Hematopoietic multipotent progenitor cell treated with erythropoietin and hydrocortisone succinate and interleukin-3 and kit ligand, for 4 days (in vitro differentiated cells): ENCODE results near the gene ULBP3.

Experiments
- DNase-seq: peaks from one replicate; pipeline ENCODE4 v3.0.0-alpha.2; 2015

Gene ULBP3

DNA sequence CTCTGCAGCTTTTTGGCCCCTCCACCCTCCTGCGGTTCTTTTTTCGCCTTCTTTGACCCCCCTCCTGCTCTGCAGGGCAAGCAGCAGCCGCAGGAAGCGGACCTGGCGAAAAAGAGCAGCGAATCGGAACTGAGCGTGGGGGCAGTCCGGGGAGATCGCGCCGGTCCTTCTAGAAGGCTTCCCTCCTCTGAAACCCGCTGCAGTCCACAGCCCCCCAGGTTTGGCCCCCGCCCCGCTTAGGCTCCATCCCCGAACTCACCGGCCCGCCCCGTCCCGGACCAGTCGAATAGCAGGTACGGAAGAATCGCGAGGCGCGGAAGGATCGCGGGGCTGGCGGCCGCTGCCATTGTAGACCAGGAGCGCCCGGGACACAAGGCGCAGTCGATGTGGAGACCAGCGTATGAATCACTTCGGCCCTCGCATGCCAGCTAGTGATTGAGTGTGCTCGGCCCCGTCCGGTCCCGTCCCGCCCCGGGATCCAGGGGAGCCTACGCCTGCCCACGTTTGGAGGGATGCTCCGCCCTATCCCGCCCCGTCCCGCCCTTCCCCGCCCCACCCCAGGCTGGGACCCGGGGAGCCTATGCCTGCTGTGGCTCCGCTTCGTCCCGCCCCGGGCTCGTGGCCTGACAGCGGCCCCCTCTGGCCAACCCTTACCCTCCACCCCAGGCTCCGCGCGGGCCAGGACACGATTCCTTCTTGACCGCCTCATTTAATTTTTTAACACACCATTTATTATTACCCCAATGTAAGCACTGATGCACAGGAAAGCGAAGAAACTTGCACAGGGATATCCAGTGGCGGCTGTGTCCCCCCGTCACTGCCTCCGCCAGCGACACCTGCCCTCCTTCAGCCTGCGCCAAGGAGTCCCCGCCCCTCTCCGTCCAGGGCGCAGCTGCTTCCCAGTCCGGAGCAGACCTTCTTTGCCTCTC, at the start of gene ULBP3:
TSS of gene ULBP3 (minus strand) at position 402 of the 929 bp plus-strand sequence. CDS start at position 347, 55 bp downstream.
- DNase-seq: peak; percentile 89

DNA sequence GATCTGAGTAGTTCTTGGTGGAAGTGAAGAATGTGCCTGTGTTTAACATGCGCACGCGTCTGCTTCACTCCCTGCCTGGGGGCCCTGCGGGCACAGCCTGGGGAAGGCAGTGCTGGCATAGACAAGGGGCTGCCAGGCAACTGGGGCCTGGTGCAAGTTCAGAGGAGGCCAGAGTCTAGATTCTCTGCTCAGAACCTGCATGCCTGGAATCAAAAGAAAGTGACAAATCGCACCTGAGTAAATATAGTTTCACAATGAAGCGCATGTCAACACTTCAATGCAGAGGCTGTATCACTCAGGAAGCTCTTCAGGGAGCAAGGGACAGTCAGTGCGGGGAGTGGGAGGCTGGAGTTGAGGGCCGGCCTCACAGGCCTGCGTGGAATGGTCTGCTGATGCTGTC, 49.7 kb upstream of the ULBP3 start:
- no peak for DNase-seq

DNA sequence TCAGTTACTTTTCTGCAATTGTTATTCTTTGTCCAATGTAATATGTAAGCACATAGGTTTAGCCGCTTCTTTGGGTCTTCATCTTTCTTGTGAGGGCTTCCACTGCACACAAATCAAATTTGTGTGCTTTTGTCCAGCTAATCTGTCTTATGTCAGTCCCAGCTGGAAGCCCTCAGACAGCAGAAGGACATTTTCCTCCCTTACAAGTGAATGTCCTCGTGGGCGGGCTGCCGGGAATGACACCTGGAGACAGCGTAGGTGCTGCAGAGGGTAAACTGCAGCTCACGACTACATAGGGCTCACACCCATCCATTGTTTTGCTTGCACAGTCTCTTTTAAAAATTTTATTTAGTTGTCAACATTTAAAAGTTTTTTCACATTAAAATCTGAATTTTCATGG, 49.3 kb upstream of the ULBP3 start:
- no peak for DNase-seq

DNA sequence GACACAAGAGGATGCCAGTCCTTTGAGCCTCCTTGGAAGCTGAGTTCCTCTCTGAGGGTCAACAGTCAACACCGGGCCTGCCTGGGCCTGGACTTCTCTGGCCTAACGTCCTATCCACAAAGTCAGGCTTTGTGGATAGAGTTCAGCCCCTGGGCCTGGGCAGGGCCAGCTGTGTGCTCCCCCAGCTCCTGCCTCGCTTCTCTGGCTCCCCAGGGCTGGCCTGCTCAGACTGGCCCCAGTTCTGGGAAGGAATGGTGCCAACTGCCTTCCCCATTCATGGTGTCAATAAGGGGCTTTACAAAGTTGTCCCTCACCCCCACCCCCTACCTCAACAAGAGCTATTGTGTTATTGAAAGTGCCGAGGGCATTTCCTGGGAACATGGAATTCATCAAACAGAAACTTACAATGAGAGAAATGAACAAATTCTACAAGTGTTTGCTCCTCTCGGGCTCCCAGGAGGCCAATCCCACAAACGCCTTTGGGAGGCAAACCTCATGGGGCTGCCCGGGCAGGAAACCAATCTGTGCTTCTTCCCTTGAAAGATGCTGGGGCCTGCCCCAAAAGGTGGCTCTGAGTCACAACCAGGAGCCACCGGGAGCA, 47.4 kb upstream of the ULBP3 start:
- DNase-seq: no peak

DNA sequence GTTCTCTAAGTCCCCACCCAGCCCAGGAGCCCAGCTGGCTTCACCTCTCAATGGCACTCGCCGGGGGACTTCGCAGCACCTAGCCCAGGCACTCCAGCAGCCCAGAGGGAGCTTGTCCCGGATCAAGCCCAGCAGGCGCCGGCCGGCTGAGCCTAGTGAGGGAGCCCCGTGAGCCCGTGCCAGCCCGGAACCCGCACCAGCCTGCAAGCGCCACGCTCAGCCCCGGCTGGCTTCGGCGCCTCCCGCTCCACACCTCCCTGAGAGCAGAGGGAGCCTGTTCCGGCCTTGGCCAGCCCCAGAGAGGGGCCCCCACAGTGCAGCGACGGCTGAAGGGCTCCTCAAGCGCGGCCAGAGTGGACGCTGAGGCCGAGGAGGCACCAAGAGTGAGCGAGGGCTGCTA, 46.8 kb upstream of the ULBP3 start:
- DNase-seq: no peak

DNA sequence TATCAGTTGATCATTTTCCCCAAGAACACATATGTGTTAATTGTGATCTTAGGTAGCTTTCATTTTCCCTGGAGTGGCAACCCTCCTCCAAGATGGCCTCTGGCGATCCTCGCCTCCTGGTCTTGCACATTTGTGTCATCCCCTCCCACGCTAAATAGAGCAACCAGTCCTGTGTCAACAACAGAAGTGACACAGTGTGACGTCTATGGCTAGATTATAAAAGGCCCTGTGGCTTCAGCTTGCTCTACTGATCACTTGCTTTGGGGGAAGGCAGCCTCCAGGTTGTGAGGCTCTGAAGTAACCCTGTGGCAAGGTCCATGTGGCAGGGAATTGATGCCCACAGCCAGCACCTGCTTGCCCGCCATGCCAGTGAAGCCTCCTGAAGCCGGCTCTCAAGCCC, 43.3 kb upstream of the ULBP3 start:
- DNase-seq: no peak

DNA sequence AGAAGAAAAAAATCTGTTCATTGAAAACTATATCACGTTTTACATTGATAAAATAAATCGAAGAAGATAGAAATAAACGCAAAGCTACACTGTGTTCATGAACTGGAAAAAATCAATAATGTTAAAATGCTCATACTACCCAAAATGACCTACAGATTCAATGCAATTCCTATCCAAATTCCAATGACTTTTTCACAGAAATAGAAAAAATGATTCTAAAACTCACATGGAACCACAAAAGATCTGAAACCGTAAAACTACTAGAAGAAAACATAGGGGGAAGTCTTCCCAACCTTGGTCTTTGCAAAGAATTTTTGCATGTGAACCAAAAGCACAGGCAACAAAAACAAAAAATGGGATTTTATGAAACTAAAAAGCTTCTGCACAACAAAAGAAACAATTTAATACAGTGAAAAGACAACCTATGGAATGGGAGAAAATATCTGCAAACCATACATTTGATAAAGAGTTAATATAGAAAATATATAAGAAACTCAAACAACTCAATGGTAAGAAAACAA, 33.9 kb upstream of the ULBP3 start:
- DNase-seq: no peak

DNA sequence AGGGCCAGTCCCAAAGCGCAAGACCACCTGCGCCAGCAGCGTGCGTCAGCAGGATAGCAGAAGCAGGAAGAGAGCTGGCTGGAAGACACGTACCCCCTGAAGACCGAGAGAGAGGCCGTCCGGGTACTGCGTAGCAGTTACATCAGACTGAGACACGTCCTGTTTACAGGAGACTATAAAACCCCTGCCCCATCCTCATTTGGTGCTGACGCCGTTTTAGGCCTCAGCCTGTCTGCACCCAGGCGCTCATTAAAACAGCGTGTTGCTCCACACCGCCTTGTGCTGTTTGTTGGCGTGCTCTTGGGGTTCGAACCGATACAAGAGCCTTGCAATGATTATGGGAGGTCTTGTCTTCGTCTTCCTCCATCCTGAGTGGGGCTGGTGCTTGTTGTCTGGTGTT, 31.8 kb upstream of the ULBP3 start:
- DNase-seq: no peak

DNA sequence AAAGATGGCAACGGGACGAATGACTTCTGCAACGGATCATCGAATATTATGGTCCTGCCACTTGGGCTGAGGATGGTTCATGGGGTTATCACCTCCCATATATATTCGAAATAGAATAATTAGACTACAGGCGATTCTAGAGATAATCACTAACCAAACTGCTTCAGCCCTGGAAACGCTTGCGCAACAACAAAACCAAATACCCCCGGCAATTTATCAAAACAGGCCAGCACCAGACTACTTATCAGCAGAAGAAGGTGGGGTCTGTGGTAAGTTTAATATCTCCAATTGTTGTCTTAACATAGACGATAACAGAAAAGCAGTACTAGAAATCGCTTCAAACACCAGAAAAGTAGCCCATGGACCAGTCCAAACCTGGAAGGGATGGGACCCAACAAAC, 31.0 kb upstream of the ULBP3 start:
- peak; percentile 70 for DNase-seq

DNA sequence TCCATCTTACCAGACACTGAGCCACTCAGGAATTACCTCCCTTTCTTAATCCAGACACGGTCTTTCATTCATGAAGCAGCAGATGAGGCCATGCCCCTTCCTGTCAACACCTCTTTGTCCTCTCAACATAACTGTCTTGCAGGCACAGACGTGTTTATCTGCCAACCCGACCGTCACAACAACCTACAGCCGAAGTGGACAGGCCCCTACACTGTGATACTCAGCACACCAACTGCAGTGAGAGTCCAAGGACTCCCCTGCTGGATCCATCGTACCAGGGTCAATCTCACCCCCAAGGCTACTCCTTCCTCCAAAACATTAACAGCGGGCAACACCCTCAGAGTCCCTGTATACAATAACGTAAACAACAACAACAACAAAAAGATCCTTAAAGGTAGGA, 30.6 kb upstream of the ULBP3 start:
- DNase-seq: no peak

DNA sequence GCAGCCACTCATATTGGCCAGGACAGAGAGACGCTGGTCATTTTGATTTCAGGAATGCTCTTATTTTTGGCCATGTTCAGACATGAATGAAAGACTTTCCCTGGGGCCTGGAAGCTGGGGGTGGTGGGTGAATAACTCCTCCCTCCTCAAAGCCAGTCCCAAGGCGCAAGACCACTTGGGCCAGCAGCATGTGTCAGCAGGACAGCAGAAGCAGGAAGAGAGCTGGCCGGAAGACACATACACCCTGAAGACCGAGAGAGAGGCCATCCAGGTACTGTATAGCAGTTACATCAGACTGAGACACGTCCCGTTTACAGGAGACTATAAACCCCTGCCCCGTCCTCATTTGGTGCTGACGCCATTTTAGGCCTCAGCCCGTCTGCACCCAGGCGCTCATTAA, 29.2 kb upstream of the ULBP3 start:
- no peak for DNase-seq

DNA sequence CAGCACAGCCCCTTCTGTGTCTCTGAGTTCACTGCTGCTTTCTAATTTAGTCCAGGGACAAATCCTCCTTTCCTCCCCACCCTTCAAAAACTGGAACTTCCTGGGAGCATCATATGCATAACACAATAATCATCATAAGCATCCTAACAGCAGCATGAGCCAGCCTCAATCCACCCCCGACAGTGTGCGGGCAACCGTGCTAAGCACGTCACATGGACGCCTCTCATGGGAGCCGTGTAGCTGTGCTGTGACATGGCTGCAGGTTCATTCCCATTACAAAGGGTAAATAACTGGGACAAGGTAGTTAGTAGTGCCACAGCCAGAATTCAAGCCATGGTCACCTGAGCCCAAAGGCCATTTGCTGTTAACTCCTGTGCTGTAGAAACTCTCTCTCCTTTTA, 24.5 kb upstream of the ULBP3 start:
- no peak for DNase-seq

DNA sequence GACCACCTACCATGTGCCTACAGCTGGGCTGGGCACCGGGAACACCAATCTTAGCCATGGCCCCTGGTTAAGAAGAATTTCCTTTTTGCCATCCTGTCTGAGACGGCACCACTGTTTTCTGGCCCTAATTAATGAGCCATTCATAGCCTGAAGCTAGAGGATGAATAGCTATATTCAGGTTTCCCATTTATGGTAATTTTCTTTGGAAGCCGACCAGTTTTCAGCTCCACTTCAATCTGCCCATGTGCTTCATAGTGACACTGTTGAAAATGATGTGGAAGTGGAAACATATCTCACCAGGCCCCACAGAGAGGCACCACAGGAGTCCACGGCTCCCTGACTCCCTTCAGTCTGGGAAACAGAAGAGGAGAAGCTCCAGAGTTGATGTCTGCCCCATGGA, 22.6 kb upstream of the ULBP3 start:
- DNase-seq: no peak

DNA sequence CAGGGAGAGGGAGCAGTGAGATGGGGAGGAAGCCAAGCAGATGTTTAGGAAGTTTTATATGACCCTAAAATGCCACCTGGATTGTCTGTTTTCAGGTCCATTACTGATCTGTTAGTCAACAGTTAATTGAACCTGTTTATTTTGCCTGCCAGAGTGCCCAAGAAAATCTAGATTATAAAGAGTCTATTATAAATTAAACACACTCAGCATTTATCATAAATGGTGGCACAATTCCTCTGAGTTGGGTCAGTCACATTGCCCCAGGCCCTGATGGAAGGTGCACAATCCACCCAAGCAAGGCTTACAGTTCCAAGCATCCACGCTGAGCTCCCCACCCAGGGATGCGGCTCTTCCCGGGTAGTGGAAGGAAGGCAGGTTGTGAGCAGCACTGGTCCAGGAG, 21.4 kb upstream of the ULBP3 start:
- no peak for DNase-seq

DNA sequence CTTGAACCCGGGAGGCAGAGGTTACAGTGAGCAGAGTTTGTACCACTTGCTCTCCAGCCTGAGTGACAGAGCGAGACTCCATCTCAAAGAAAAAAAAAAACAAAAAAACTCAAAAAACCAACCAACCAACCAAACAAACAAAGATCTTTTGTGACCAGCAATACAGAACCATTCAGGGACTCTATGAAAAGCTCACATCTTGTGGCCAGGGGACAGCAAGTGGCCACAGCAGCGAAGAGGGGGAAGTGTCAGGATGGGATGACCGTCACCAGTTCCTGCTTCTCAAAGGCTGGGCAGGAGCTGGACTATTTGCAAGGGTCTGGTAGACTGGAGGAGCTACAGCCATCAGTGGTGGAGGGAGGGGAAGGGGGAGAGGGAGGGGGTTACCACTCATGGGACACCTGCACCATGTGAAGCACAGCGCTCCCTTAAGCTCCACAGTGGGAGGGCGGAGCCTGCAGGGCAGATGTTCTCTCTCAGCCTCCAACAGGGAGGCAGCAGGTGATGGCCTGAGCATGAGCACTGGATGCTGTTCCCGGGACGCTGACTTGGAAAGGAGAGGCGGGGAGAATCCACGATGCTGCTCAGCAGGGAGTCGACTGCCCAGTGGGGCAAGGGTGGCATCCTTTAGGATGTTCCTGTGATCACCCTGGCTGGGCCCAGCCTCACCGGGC, 19.7 kb upstream of the ULBP3 start:
- no peak for DNase-seq

DNA sequence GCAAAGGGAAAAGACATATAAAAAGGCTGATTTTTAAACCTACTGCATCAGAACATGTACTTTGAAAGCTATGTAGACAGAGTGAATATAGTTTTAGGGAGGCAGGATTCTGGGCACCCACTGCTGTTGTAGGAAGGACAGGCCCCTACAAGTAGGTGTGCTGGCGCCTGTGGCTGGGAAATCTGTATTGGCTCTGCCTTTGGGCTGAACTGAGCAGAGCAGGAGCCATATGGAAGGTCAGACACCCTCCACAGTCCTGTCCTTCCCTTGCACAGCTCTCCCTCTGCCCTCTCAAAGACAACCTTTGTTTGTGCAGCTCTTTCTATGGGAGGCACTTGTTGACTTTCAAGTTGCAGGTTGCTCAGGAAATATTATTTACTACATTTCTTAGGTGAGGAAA, 18.4 kb upstream of the ULBP3 start:
- DNase-seq: no peak

DNA sequence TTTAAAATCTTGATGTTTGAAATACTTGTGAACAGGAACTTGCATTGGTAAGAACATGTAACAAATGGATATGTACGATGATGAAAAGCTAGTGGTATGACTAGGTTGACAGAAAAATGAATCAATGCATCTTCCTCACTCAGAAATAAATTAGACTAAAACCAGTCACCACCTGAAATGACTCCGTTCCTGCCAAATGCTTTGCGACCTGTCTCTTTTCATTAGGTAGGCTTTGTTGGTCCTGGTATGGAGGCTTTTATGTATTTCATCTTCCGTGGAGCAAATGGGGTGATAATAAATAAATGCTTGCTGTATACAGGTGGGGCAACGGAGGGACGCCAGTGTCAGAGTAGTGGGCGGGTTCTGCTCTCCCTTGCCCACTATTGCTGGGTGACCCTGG, 17.1 kb upstream of the ULBP3 start:
- no peak for DNase-seq

DNA sequence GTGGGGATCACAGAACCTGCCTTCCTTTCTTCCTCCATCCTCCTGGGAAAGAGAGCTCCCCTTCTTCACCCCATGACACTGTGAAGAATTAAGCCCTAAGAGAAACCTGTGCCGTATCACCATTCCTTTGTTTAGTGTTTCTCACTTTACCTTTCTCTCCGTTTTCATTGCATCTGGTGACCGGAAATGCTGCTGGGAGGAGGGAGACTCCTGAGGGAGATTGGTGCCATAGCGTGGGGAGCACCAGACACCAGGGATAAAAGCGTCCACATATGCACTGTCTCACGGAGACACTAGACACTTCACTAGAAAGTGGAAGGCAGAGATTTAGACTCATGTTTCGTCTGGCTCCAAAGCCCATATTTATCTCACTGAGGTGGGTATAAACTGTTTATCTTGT, 15.5 kb upstream of the ULBP3 start:
- no peak for DNase-seq

DNA sequence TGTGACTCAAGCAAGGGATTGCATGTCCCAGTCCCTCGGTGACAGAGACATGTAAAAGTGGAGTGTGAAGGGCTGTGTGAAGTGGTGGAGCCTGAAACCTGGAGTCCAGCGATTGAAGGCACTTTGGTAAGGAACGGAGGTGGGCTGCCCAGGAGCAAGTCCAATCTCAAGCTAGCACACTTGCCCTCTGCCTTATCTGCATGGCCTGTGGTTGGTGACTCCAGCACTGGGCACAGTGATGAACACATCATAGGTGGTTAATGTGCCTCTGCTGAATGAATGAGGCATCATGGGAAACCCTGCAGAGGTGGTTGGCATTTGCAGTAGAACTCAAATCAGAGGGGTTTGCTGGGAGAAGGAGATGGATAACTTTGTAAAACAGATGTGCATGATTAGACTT, 14.9 kb upstream of the ULBP3 start:
- DNase-seq: peak; percentile 61

DNA sequence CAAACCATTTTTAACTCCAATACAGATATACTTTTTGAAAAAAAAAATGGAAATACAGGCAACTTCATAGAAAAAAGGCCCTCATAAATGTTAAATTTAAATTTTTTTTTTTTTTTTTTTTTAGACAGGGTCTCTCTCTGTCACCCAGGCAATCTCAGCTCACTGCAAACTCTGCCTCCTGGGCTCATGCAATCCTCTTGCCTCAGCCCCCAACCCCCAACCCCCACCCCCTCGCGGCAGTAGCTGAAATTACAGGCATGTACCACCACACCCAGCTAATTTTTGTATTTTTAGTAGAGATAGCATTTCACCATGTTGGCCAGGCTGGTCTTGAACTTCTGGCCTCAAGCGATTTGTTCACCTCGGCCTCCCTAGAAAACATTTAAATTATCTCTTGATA, 12.8 kb upstream of the ULBP3 start:
- no peak for DNase-seq

DNA sequence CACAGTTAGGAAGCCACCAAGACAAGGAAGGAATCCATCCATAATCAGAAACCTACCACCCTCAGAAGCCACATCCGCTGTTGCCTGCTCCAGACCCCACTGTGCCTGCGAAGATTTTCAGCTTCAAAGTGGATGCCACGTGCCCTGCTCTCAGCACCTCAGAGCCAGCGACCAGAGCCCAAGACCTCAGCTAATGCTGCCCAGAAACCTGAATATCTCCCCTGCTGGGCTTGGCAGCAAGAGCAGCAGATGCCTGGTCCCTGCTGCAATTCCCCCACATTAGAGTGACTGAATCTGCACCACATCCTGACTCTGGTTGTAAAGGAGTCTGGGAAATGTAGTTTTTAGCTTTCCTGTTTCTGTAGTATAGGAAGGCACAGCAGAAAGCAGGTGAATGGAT, 10.7 kb upstream of the ULBP3 start:
- peak; percentile 31 for DNase-seq

DNA sequence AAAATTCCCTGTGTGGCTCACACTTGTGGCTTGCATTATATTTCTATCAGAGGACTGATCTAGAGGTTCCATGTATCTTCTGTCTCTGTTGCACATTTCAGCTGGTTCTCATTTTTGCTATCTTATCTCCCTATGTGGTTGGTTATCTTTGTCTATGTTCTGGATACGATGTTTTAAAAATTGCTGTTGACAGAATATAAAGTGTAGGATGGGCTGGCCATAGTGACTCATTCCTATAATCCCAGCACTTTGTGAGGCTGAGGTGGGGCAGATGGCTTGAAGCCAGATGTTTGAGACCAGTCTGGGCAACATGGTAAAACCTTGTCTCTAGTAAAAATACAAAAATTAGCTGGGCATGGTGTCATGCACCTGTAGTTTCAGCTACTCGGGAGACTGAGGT, 9.9 kb upstream of the ULBP3 start:
- DNase-seq: peak; percentile 50

DNA sequence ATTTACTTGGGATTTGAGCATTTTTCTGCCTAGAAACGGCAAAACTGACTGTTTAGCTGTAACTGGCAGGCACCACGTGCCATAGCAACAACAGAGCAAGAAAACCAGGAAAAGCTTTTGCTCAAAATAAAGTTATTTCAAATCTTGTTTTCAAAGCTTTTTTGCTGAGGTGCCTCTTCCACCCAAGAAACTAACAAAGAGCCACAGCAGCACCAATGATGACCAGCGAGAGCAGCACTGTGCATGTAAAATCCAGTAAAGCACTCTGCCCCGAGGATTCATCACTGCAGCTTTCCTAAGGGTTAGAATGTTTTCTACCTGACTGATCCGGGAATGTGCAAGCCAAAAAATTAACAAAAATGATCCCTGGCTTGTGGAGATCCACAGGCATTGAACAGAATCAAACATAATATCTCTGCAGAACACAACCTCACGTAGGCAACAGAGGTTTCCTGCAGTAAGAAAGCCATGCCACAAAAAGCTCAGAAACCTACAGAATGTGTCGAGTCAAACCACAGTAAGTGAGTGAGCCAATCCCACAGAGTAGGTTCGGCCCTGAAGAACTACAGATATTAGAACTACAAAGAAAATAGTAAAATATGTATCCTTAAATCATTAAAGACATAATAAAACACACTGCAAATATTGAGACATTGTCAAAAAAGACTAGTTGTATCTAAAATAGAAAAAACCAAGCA, 7.4 kb upstream of the ULBP3 start:
- DNase-seq: peak; percentile 38
